GM12878 (cell line): ENCODE measurements around the gene TXNDC5. TPM values are rescaled to one million over a fixed set of nuclear protein-coding genes. Genes with fewer than 3 reads are reported as not detected.

Source experiments
- ATAC-seq: fragments of 200-7000 bp; cut with Tn5 transposase; 3 replicates; pipeline ENCODE4 v1.9.1; 2020; ENCODE audit warnings: mild to moderate bottlenecking, moderate library complexity
- BruUV-seq: library from RNA; stranded (reverse); fragments of 400-500 nt; replicated peaks from 2 replicates; lab custom pipeline; 2021; lab: Mats Ljungman, UMichigan
- CTCF ChIA-PET: fragments of 300-600 bp; sonication (Branson Sonifier 250); formaldehyde crosslinking; extraction: SDS; loops from one replicate; lab custom pipeline; 2021; ENCODE audit warnings: inconsistent platforms; lab: Yijun Ruan, JAX
- POLR2A ChIA-PET: fragments of 350-600 bp; formaldehyde crosslinking; extraction: SDS; loops from one replicate; lab custom pipeline; 2021; ENCODE audit warnings: inconsistent platforms; lab: Charles Lee
- RAD21 ChIA-PET: fragments of 300-600 bp; sonication (Branson Sonifier 250); formaldehyde crosslinking; loops from one replicate; lab custom pipeline; 2023; ENCODE audit warnings: antibody characterized with exemption; ENCODE audit not compliant: unreplicated experiment; lab: Charles Lee
- SMC1A ChIA-PET: fragments of 300-600 bp; sonication (Branson Sonifier 250); formaldehyde crosslinking; loops from one replicate; lab custom pipeline; 2023; ENCODE audit not compliant: unreplicated experiment, uncharacterized antibody; lab: Charles Lee
- DNase-seq: peaks from one replicate; pipeline ENCODE4 v3.0.0-alpha.2; 2011; ENCODE audit warnings: low read depth, low spot score
- FAIRE-seq: peaks from 3 replicates; lab custom pipeline; 2011; peaks lifted over from hg19 to GRCh38; lab: Jason Lieb, UNC
- H2AFZ ChIP-seq: 2 replicates; pipeline ENCODE4 v1.6.0; 2011; ENCODE audit warnings: low read depth, low read length, control low read depth; ENCODE audit not compliant: control insufficient read depth
- H3K27ac ChIP-seq: 2 replicates; pipeline ENCODE4 v1.5.1; 2011; ENCODE audit warnings: control low read depth; ENCODE audit not compliant: control insufficient read depth, insufficient read depth
- H3K27me3 ChIP-seq, 2 experiments: replicated peaks in 1 of 2; 2 replicates each; pipeline versions ENCODE4 v1.6.0 to v1.6.1; 2011; ENCODE audit warnings: low read length in 1 of 2; ENCODE audit not compliant: control insufficient read depth in 2 of 2, insufficient read depth in 2 of 2
- H3K36me3 ChIP-seq, 2 experiments: 2 replicates each; pipeline ENCODE4 v1.5.1; 2011; ENCODE audit warnings: low read length in 1 of 2; ENCODE audit not compliant: control insufficient read depth in 2 of 2, insufficient read depth in 2 of 2
- H3K4me1 ChIP-seq: 2 replicates; pipeline ENCODE4 v1.6.1; 2011; ENCODE audit warnings: mild to moderate bottlenecking, low read length, moderate library complexity, mixed read lengths; ENCODE audit not compliant: control insufficient read depth, insufficient read depth
- H3K4me2 ChIP-seq: 2 replicates; pipeline ENCODE4 v1.6.0; 2011; ENCODE audit warnings: control low read depth; ENCODE audit not compliant: control insufficient read depth, insufficient read depth
- H3K4me3 ChIP-seq: fragments of 200-600 bp; sonication (generic); 2 replicates; pipeline ENCODE4 v1.5.1; 2016
- H3K79me2 ChIP-seq: 2 replicates; pipeline ENCODE4 v1.6.0; 2011; ENCODE audit warnings: low read length; ENCODE audit not compliant: control insufficient read depth, insufficient read depth
- H3K9ac ChIP-seq: 2 replicates; pipeline ENCODE4 v1.8.0; 2011; ENCODE audit warnings: low read length, control low read depth, mixed read lengths; ENCODE audit not compliant: control insufficient read depth, insufficient read depth
- H3K9me3 ChIP-seq: replicated peaks from 3 replicates; pipeline ENCODE4 v1.5.1; 2011; ENCODE audit warnings: mild to moderate bottlenecking, low read length; ENCODE audit not compliant: control insufficient read depth, insufficient read depth
- H4K20me1 ChIP-seq: 2 replicates; pipeline ENCODE4 v1.6.0; 2011; ENCODE audit not compliant: control insufficient read depth, insufficient read depth
- BCL3 ChIP-seq: IDR thresholded peaks from 2 replicates; pipeline ENCODE4 v1.6.1; 2011; ENCODE audit warnings: borderline replicate concordance, low read depth, mild to moderate bottlenecking, moderate library complexity, low read length; ENCODE audit not compliant: insufficient read depth, poor library complexity, severe bottlenecking
- HDAC6 ChIP-seq: fragments of 200-600 bp; sonication (generic); IDR thresholded peaks from one replicate; pipeline ENCODE4 v1.8.0; 2017; ENCODE audit warnings: antibody characterized with exemption; ENCODE audit not compliant: unreplicated experiment
- KDM1A ChIP-seq: fragments of 200-600 bp; sonication (generic); IDR thresholded peaks from 2 replicates; pipeline ENCODE4 v1.6.1; 2016; ENCODE audit warnings: borderline replicate concordance
- MEF2A ChIP-seq: IDR thresholded peaks from 2 replicates; pipeline ENCODE4 v1.6.1; 2011; ENCODE audit warnings: low read depth, mild to moderate bottlenecking, low read length, moderate library complexity; ENCODE audit not compliant: insufficient read depth
- SMC3 ChIP-seq: IDR thresholded peaks from 2 replicates; pipeline ENCODE4 v1.6.1; 2011; ENCODE audit warnings: low read length, improper control_type of control experiment, borderline replicate concordance
- SPI1 ChIP-seq: IDR thresholded peaks from 2 replicates; pipeline ENCODE4 v1.6.1; 2011; ENCODE audit warnings: low read depth, mild to moderate bottlenecking, low read length, moderate library complexity, borderline replicate concordance; ENCODE audit not compliant: insufficient read depth
- SUPT20H ChIP-seq: IDR thresholded peaks from 2 replicates; pipeline ENCODE4 v1.6.1; 2011; ENCODE audit warnings: low read depth, mild to moderate bottlenecking, low read length, moderate library complexity, borderline replicate concordance; ENCODE audit not compliant: control insufficient read depth
- TARDBP ChIP-seq: IDR thresholded peaks from 2 replicates; pipeline ENCODE4 v1.6.1; 2016; ENCODE audit warnings: borderline replicate concordance
- TBL1XR1 ChIP-seq: IDR thresholded peaks from 2 replicates; pipeline ENCODE4 v1.6.1; 2012; ENCODE audit warnings: low read depth, low read length, improper control_type of control experiment
- WRNIP1 ChIP-seq: IDR thresholded peaks from 2 replicates; pipeline ENCODE4 v1.6.1; 2011; ENCODE audit warnings: low read depth, low read length, improper control_type of control experiment, borderline replicate concordance
- ZNF217 ChIP-seq: fragments of 450-650 bp; IDR thresholded peaks from 2 replicates; pipeline ENCODE4 v1.6.1; 2017; ENCODE audit warnings: antibody characterized with exemption, mild to moderate bottlenecking
- ZNF274 ChIP-seq: IDR thresholded peaks from one replicate; pipeline ENCODE4 v1.8.0; 2011; ENCODE audit not compliant: insufficient read length, insufficient read depth
- ZNF622 ChIP-seq: fragments of 450-650 bp; IDR thresholded peaks from 2 replicates; pipeline ENCODE4 v1.6.1; 2017; ENCODE audit warnings: mild to moderate bottlenecking, inconsistent platforms
- WGBS: methylation state at CpG from one replicate; pipeline ENCODE4 v1.1.6; 2016; ENCODE audit warnings: low lambda C conversion rate; ENCODE audit not compliant: insufficient replicate concordance, insufficient coverage; ENCODE audit errors: missing lambda C conversion rate; 5-methylcytosine and 5-hydroxymethylcytosine counted together
- in situ Hi-C: fragments of 300-500 bp; cut with MboI; formaldehyde crosslinking; loops from 9 replicates; pipeline ENCODE4 v1.14.3; 2018; ENCODE audit warnings: mixed read lengths
- intact Hi-C: fragments of 100-400 bp; cut with micrococcal nuclease; formaldehyde crosslinking; loops from one replicate; pipeline ENCODE4 v1.14.2; 2022; ENCODE audit not compliant: unreplicated experiment
- polyA plus RNA-seq, 11 experiments: library from polyadenylated mRNA; depleted of rRNA in 4 of 11; unstranded in 6 of 11; stranded (reverse) in 5 of 11; fragments of >200 nt; fragmentation: Nextera tagmentation in 4 of 11; fragmentation: Illumina TruSeq in 1 of 11; extraction: Ambion mirVana in 4 of 11; extraction: Trizol in 1 of 11; gene quantifications; 1 replicate in 1 of 11; 2 replicates in 10 of 11; pipeline versions ENCODE4 v1.2.1 to v1.2.3, GENCODE V29; 2011 to 2016; ENCODE audit warnings: inconsistent platforms in 2 of 11, missing spikeins in 2 of 11, low read depth in 1 of 11
- total RNA-seq, 4 experiments: library from RNA; depleted of rRNA in 3 of 4; stranded (reverse); fragments of >200 nt in 3 of 4; fragmentation: Illumina TruSeq in 1 of 4; extraction: Trizol in 1 of 4; gene quantifications; 2 replicates each; pipeline versions ENCODE4 v1.2.1 to v1.2.3, GENCODE V29; 2013 to 2021
- TF ChIP-seq, protein P1 (sequence below): fragments of 450-650 bp; formaldehyde crosslinking; IDR thresholded peaks from 2 replicates; pipeline ENCODE4 v1.5.0; 2022; ENCODE audit warnings: mild to moderate bottlenecking, missing genetic modification characterization

The TXNDC5 gene
- total and polyA plus RNA-seq, 10 of the 15 experiments (the other 5 are each of a cell fraction or from before 2014, with no cell fraction given), result 7.2 to 181 (median 132) TPM

- no TSS peak for BruUV-seq
- no peak for ATAC-seq
- POLR2A ChIA-PET, result no interaction called here
- SMC1A ChIA-PET, result no interaction called here
- in situ Hi-C loops, result no loop called here
- no peak overlapping the region for H3K9ac ChIP-seq
- no peak overlapping the region for H3K27ac ChIP-seq
- WGBS, result 56% methylated on average over 6 of the region's 6 CpGs
- H3K4me1 ChIP-seq, result no peaks in the 10 kb centered on the region
- H3K27me3 ChIP-seq, result no peaks in the 10 kb centered on the region
- H3K4me3 ChIP-seq, result no peak overlapping the region
- TF ChIP-seq HDAC6 (no peak), MEF2A (no peak), TBL1XR1 (no peak)
- H3K9me3 ChIP-seq, result no peaks in the 10 kb centered on the region
- H3K4me2 ChIP-seq, result no peak overlapping the region
- CTCF ChIA-PET, result interaction anchor here (0.7 kb wide), 1 partner anchor 761 kb away, joined by 3 read pairs; no protein-coding TSS in a partner anchor
- no peaks in the 10 kb centered on the region for H3K79me2 ChIP-seq
- H2AFZ ChIP-seq, result no peak overlapping the region
- FAIRE-seq, result no peak
- DNase-seq, result no peak
- H3K36me3 ChIP-seq, result no peaks in the 10 kb centered on the region
- intact Hi-C loops, result no loop called here
- H4K20me1 ChIP-seq, result no peaks in the 10 kb centered on the region
- RAD21 ChIA-PET, result no interaction called here
Measured at GRCh38 chr6:7859591-7859990, 51.0 kb downstream of the TXNDC5 start.

GRCh38 chr6:7851780-7852179, 58.8 kb downstream of the TXNDC5 start:
- no TSS peak for BruUV-seq
- Histone ChIP-seq H3K4me1 (no peaks in the 10 kb centered on the region), H3K4me2 (no peak overlapping the region), H4K20me1 (no peaks in the 10 kb centered on the region), H3K36me3 (no peaks in the 10 kb centered on the region), H3K9ac (no peak overlapping the region), H3K4me3 (no peak overlapping the region), H3K27me3 (no peaks in the 10 kb centered on the region; a peak in 1 of 4 replicates), H3K27ac (no peak overlapping the region), H3K79me2 (no peaks in the 10 kb centered on the region), H3K9me3 (peaks cover 1% of the 10 kb centered on the region; the same call in 1 of the 3 replicates), H2AFZ (no peak overlapping the region)
- no peak for ATAC-seq
- ChIA-PET POLR2A (no interaction called here), CTCF (no interaction called here), SMC1A (interaction anchor here (0.9 kb wide), 1 partner anchor 164 kb away, joined by 3 read pairs; no protein-coding TSS in a partner anchor), RAD21 (no interaction called here)
- in situ Hi-C loops (no loop called here), intact Hi-C loops (no loop called here)
- FAIRE-seq, result no peak
- DNase-seq, result no peak
- no peak for TF ChIP-seq SPI1
- TF ChIP-seq ZNF274, result no peak
- TF ChIP-seq, protein P1, sequence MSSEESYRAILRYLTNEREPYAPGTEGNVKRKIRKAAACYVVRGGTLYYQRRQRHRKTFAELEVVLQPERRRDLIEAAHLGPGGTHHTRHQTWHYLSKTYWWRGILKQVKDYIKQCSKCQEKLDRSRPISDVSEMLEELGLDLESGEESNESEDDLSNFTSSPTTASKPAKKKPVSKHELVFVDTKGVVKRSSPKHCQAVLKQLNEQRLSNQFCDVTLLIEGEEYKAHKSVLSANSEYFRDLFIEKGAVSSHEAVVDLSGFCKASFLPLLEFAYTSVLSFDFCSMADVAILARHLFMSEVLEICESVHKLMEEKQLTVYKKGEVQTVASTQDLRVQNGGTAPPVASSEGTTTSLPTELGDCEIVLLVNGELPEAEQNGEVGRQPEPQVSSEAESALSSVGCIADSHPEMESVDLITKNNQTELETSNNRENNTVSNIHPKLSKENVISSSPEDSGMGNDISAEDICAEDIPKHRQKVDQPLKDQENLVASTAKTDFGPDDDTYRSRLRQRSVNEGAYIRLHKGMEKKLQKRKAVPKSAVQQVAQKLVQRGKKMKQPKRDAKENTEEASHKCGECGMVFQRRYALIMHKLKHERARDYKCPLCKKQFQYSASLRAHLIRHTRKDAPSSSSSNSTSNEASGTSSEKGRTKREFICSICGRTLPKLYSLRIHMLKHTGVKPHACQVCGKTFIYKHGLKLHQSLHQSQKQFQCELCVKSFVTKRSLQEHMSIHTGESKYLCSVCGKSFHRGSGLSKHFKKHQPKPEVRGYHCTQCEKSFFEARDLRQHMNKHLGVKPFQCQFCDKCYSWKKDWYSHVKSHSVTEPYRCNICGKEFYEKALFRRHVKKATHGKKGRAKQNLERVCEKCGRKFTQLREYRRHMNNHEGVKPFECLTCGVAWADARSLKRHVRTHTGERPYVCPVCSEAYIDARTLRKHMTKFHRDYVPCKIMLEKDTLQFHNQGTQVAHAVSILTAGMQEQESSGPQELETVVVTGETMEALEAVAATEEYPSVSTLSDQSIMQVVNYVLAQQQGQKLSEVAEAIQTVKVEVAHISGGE, result no peak
- TF ChIP-seq BCL3, result no peak
- no peak for TF ChIP-seq TARDBP
- TF ChIP-seq WRNIP1, result no peak
- no peak for TF ChIP-seq KDM1A
- no peak for TF ChIP-seq SMC3
- TF ChIP-seq ZNF622, result no peak
- TF ChIP-seq ZNF217, result no peak
- no peak for TF ChIP-seq SUPT20H
